Activated T-helper 2 cell treated with anti-CD3 and anti-CD28 coated beads, Interferon-gamma antibody, Interleukin-2, Interleukin-4, amounts not matched to agents 10 μg/mL and 5 μg/mL and 100 μg/mL, durations not matched to agents 14 hours and 24 hours and 36 hours (primary cell): ENCODE measurements around the gene RAB3C. TPM values are rescaled to one million over a fixed set of nuclear protein-coding genes. Genes with fewer than 3 reads are reported as not detected.

Source experiments
- DNase-seq: peaks from one replicate; pipeline ENCODE4 v3.0.0; 2021; ENCODE audit warnings: low spot score
- H3K27ac Mint-ChIP-seq: one replicate; pipeline ENCODE4 v1.8.0; 2021; ENCODE audit warnings: mixed read lengths
- H3K27me3 Mint-ChIP-seq: one replicate; pipeline ENCODE4 v1.8.0; 2021; ENCODE audit warnings: low read depth, mixed read lengths
- H3K36me3 Mint-ChIP-seq: one replicate; pipeline ENCODE4 v1.8.0; 2021; ENCODE audit warnings: low read depth, mixed read lengths
- H3K4me1 Mint-ChIP-seq: one replicate; pipeline ENCODE4 v1.8.0; 2021; ENCODE audit warnings: low read depth, mixed read lengths
- H3K4me3 Mint-ChIP-seq: one replicate; pipeline ENCODE4 v1.8.0; 2021; ENCODE audit warnings: low read depth, mild to moderate bottlenecking, moderate library complexity, mixed read lengths
- H3K9me3 Mint-ChIP-seq: one replicate; pipeline ENCODE4 v1.8.0; 2021; ENCODE audit warnings: mixed read lengths
- intact Hi-C: fragments of 100-400 bp; cut with micrococcal nuclease; formaldehyde crosslinking; loops from one replicate; pipeline ENCODE4 v1.15.1; 2023
- total RNA-seq: library from RNA; stranded (reverse); gene quantifications from 2 replicates; pipeline ENCODE4 v1.2.3, GENCODE V29; 2022

RAB3C gene
- total RNA-seq, 1 donor from 2014 or later, result not detected

GRCh38 chr5:58622936-58623871 is 40.3 kb downstream of the RAB3C start:
- no peak overlapping the region for H3K4me3 Mint-ChIP-seq
- no peak for DNase-seq
- no peaks in the 10 kb centered on the region for H3K36me3 Mint-ChIP-seq
- H3K9me3 Mint-ChIP-seq, result no peaks in the 10 kb centered on the region
- no peaks in the 10 kb centered on the region for H3K27me3 Mint-ChIP-seq
- intact Hi-C loops, result no loop called here
- no peak overlapping the region for H3K27ac Mint-ChIP-seq
- H3K4me1 Mint-ChIP-seq, result no peaks in the 10 kb centered on the region

GRCh38 chr5:58628626-58629025 is 45.8 kb downstream of the RAB3C start:
- Mint-ChIP-seq H3K4me3 (no peak overlapping the region), H3K27ac (no peak overlapping the region), H3K27me3 (no peaks in the 10 kb centered on the region), H3K36me3 (no peaks in the 10 kb centered on the region), H3K4me1 (no peaks in the 10 kb centered on the region), H3K9me3 (no peaks in the 10 kb centered on the region)
- intact Hi-C loops, result no loop called here
- no peak for DNase-seq

GRCh38 chr5:58629271-58630159 is 46.6 kb downstream of the RAB3C start:
- Mint-ChIP-seq H3K36me3 (no peaks in the 10 kb centered on the region), H3K9me3 (no peaks in the 10 kb centered on the region), H3K27ac (no peak overlapping the region), H3K4me1 (no peaks in the 10 kb centered on the region), H3K27me3 (no peaks in the 10 kb centered on the region), H3K4me3 (no peak overlapping the region)
- intact Hi-C loops, result no loop called here
- DNase-seq, result no peak

GRCh38 chr5:58631895-58632294 is 49.0 kb downstream of the RAB3C start:
- no peaks in the 10 kb centered on the region for H3K36me3 Mint-ChIP-seq
- intact Hi-C loops, result no loop called here
- no peak overlapping the region for H3K27ac Mint-ChIP-seq
- no peak for DNase-seq
- no peaks in the 10 kb centered on the region for H3K27me3 Mint-ChIP-seq
- no peak overlapping the region for H3K4me3 Mint-ChIP-seq
- H3K9me3 Mint-ChIP-seq, result no peaks in the 10 kb centered on the region
- no peaks in the 10 kb centered on the region for H3K4me1 Mint-ChIP-seq

GRCh38 chr5:58635416-58635815 is 52.5 kb downstream of the RAB3C start:
- no peak overlapping the region for H3K27ac Mint-ChIP-seq
- no peaks in the 10 kb centered on the region for H3K27me3 Mint-ChIP-seq
- DNase-seq, result no peak
- H3K9me3 Mint-ChIP-seq, result no peaks in the 10 kb centered on the region
- intact Hi-C loops, result no loop called here
- H3K4me1 Mint-ChIP-seq, result no peaks in the 10 kb centered on the region
- no peak overlapping the region for H3K4me3 Mint-ChIP-seq
- no peaks in the 10 kb centered on the region for H3K36me3 Mint-ChIP-seq

- intact Hi-C loops, result no loop called here
- Mint-ChIP-seq H3K27me3 (no peaks in the 10 kb centered on the region), H3K4me1 (no peaks in the 10 kb centered on the region), H3K9me3 (no peaks in the 10 kb centered on the region), H3K36me3 (no peaks in the 10 kb centered on the region), H3K4me3 (no peak overlapping the region), H3K27ac (no peak overlapping the region)
- no peak for DNase-seq
These were observed 57.1 kb downstream of the RAB3C start for GRCh38 chr5:58640011-58640410.

GRCh38 chr5:58641533-58641932 is 58.7 kb downstream of the RAB3C start:
- no peak overlapping the region for H3K27ac Mint-ChIP-seq
- no peaks in the 10 kb centered on the region for H3K36me3 Mint-ChIP-seq
- no peak overlapping the region for H3K4me3 Mint-ChIP-seq
- intact Hi-C loops, result no loop called here
- no peak for DNase-seq
- H3K4me1 Mint-ChIP-seq, result no peaks in the 10 kb centered on the region
- H3K9me3 Mint-ChIP-seq, result no peaks in the 10 kb centered on the region
- H3K27me3 Mint-ChIP-seq, result no peaks in the 10 kb centered on the region

GRCh38 chr5:58648846-58649245 is 66.0 kb downstream of the RAB3C start:
- Mint-ChIP-seq H3K36me3 (no peaks in the 10 kb centered on the region), H3K4me1 (no peaks in the 10 kb centered on the region), H3K9me3 (no peaks in the 10 kb centered on the region), H3K4me3 (no peak overlapping the region), H3K27ac (no peak overlapping the region), H3K27me3 (no peaks in the 10 kb centered on the region)
- no peak for DNase-seq
- intact Hi-C loops, result no loop called here

- Mint-ChIP-seq H3K27ac (no peak overlapping the region), H3K27me3 (no peaks in the 10 kb centered on the region), H3K9me3 (no peaks in the 10 kb centered on the region), H3K4me3 (no peak overlapping the region), H3K36me3 (no peaks in the 10 kb centered on the region), H3K4me1 (no peaks in the 10 kb centered on the region)
- intact Hi-C loops, result no loop called here
- no peak for DNase-seq
These were observed 66.8 kb downstream of the RAB3C start for GRCh38 chr5:58649716-58650115.

- Mint-ChIP-seq H3K4me3 (no peak overlapping the region), H3K9me3 (no peaks in the 10 kb centered on the region), H3K27ac (no peak overlapping the region), H3K27me3 (no peaks in the 10 kb centered on the region), H3K36me3 (no peaks in the 10 kb centered on the region), H3K4me1 (no peaks in the 10 kb centered on the region)
- no peak for DNase-seq
- intact Hi-C loops, result no loop called here
These were observed 70.6 kb downstream of the RAB3C start for GRCh38 chr5:58653521-58653920.

- Mint-ChIP-seq H3K36me3 (no peaks in the 10 kb centered on the region), H3K4me1 (no peaks in the 10 kb centered on the region), H3K9me3 (no peaks in the 10 kb centered on the region), H3K4me3 (no peak overlapping the region), H3K27ac (no peak overlapping the region), H3K27me3 (no peaks in the 10 kb centered on the region)
- no peak for DNase-seq
- intact Hi-C loops, result no loop called here
These were observed 83.3 kb downstream of the RAB3C start for GRCh38 chr5:58666141-58666540.

- intact Hi-C loops, result no loop called here
- Mint-ChIP-seq H3K4me1 (no peaks in the 10 kb centered on the region), H3K9me3 (no peaks in the 10 kb centered on the region), H3K4me3 (no peak overlapping the region), H3K27ac (no peak overlapping the region), H3K36me3 (no peaks in the 10 kb centered on the region), H3K27me3 (no peaks in the 10 kb centered on the region)
- no peak for DNase-seq
These were observed 84.0 kb downstream of the RAB3C start for GRCh38 chr5:58666598-58667581.
